ENCODE data around the gene TESK2.
"Not testable (repeated sequence)": the region's sequence is repeated elsewhere in the genome, so short reads cannot be mapped to it uniquely, and the experiment has no call there.

The TESK2 gene

DNA sequence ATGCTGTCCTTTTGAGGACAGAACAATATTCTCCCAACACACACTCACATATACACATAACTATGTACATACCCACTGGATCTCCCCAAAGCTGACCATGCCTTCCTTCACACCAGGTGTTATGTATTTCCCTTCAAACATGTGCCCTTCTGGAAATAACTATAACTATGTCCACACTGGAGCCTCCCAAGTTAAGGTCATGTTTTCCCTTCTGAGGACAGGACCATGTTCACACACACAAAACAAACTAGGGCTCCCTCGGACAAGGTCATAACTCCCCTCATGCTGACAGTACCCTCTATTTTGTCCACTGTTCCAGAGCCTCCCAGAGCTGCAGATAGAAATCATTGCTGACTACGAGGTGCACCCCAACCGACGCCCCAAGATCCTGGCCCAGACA lies 16.9 kb upstream of the TESK2 start:
- Histone ChIP-seq H3K27me3 (replicated peaks; ENCODE audit: control insufficient read depth, insufficient read depth, low read length) (no peaks in the 10 kb centered on the region), H3K9me3 (ENCODE audit: control insufficient read depth, low read length) (no peaks in the 10 kb centered on the region), H3K36me3 (ENCODE audit: control insufficient read depth, insufficient read depth, low read length, severe bottlenecking) (peaks cover 50% of the 10 kb centered on the region), H3K9ac (ENCODE audit: low read length) (peak overlapping the region; percentile 13), H3K4me3 (ENCODE audit: low read length) (no peak overlapping the region), H3K4me1 (ENCODE audit: control insufficient read depth, insufficient read depth, low read length) (no peaks in the 10 kb centered on the region)
- DNase-seq (ENCODE audit: low read depth): no peak

DNA sequence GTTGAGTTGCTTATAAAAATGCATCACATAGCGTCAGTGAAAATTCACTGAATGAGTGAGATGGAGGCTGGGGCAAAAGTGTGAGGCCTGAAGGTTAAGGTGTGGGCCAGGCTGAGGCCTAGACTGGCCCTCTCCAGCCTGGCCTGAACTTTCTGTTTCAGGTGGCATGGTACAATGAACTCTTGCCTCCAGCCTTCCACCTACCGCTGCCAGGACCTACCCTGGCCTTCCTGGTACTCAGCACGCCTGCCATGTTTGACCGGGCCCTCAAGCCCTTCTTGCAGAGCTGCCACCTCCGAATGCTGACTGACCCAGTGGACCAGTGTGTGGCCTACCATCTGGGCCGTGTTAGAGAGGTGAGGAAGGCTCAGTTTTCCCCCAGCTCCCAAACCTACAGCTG lies 16.2 kb upstream of the TESK2 start:
- Histone ChIP-seq H3K4me3 (ENCODE audit: low read length) (no peak overlapping the region), H3K36me3 (ENCODE audit: control insufficient read depth, insufficient read depth, low read length, severe bottlenecking) (peaks cover 43% of the 10 kb centered on the region)
- no peak for DNase-seq (ENCODE audit: low read depth)

DNA sequence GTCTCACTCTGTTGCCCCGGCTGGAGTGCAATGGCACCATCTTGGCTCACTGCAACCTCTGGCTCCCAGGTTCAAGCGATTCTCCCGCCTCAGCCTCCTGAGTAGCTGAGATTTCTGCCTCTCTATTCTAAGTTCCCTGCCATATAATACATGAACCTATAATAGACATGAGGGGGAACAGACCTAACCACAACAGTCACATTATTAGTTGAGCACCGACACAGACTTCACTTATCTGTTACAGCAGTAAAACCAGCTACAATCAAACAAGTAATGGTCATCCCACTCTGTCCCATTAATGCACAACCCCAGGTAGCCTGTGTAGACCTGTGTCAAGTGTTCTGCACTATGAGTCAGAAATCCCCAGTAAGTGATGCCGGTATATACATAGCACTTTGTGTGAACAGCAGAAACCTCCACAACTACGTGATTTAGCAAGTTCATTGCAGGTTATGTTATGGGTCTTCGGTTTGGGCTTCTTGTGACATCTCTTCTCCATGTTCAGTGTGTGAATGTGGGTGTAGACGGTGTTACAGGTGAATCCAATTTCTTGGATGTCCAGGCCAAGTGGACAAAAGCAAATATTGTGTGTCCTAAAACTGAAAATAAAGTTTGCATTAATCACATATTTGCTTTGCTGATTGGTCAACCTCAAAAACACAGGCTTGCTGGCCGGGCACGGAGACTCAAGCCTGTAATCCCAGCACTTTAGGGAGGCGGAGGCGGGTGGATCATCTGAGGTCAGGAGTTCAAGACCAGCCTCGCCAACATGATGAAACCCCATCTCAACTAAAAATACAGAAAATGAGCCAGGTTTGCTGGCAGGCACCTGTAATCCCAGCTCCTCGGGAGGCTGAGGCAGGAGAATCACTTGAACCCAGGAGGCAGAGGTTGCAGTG lies 12.7 kb upstream of the TESK2 start:
- DNase-seq (ENCODE audit: low read depth): no peak
- Histone ChIP-seq H3K9ac (ENCODE audit: low read length) (no peak overlapping the region), H3K4me3 (ENCODE audit: low read length) (no peak overlapping the region), H3K27me3 (replicated peaks; ENCODE audit: control insufficient read depth, insufficient read depth, low read length) (no peaks in the 10 kb centered on the region), H3K36me3 (ENCODE audit: control insufficient read depth, insufficient read depth, low read length, severe bottlenecking) (peaks cover 10% of the 10 kb centered on the region), H3K4me1 (ENCODE audit: control insufficient read depth, insufficient read depth, low read length) (peaks cover 10% of the 10 kb centered on the region), H3K9me3 (ENCODE audit: control insufficient read depth, low read length) (no peaks in the 10 kb centered on the region)

More for the DNA sequence above, 16.2 kb upstream of the TESK2 start:
- H3K9ac ChIP-seq (ENCODE audit: low read length): no peak overlapping the region
- no peaks in the 10 kb centered on the region for H3K9me3 ChIP-seq (ENCODE audit: control insufficient read depth, low read length)
- H3K27me3 ChIP-seq (replicated peaks; ENCODE audit: control insufficient read depth, insufficient read depth, low read length): no peaks in the 10 kb centered on the region
- no peaks in the 10 kb centered on the region for H3K4me1 ChIP-seq (ENCODE audit: control insufficient read depth, insufficient read depth, low read length)

DNA sequence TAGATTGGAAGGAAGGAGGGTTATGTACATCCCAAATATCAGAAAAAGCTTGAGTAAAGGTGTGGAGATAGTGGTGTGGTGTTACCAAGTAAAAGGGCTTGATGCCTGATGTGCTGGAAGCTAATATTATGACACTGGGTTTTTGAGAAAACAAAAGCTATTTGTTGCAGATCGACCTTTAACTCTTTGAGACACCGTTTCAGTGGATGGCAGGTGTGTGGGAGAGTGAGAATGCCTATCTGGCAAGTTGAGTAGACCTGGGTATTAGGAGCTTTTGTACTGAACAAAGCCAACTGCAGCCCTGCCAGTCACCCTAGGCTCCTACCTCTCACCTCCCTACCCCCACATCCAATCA lies 10.5 kb upstream of the TESK2 start:
- H3K27me3 ChIP-seq (replicated peaks; ENCODE audit: control insufficient read depth, insufficient read depth, low read length): no peaks in the 10 kb centered on the region
- DNase-seq (ENCODE audit: low read depth): no peak
- no peak overlapping the region for H3K4me3 ChIP-seq (ENCODE audit: low read length)
- no peaks in the 10 kb centered on the region for H3K9me3 ChIP-seq (ENCODE audit: control insufficient read depth, low read length)
- H3K9ac ChIP-seq (ENCODE audit: low read length): no peak overlapping the region
- H3K36me3 ChIP-seq (ENCODE audit: control insufficient read depth, insufficient read depth, low read length, severe bottlenecking): no peaks in the 10 kb centered on the region
- H3K4me1 ChIP-seq (ENCODE audit: control insufficient read depth, insufficient read depth, low read length): peaks cover 10% of the 10 kb centered on the region

DNA sequence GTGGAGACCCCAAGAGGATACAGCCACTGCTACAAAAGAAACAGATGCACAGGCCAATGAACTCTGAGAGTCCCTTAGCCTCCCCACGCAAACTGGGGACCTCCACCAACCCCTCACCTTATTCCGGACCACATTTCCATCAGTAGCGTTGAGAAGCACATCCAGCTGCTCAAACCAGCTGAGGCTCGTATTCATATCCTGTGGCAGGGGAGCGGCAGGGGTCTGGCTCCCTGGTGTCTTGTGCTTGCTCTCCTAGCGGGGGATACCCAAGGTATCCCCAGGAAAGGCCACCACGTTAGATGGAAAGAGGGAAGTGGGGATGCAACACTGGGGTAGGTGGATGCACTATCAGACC lies 8.4 kb upstream of the TESK2 start:
- H3K4me1 ChIP-seq (ENCODE audit: control insufficient read depth, insufficient read depth, low read length): peaks cover 10% of the 10 kb centered on the region
- H3K36me3 ChIP-seq (ENCODE audit: control insufficient read depth, insufficient read depth, low read length, severe bottlenecking): no peaks in the 10 kb centered on the region
- peak overlapping the region; percentile 89 for H3K4me3 ChIP-seq (ENCODE audit: low read length)
- no peaks in the 10 kb centered on the region for H3K9me3 ChIP-seq (ENCODE audit: control insufficient read depth, low read length)
- DNase-seq (ENCODE audit: low read depth): peak; percentile 32
- no peaks in the 10 kb centered on the region for H3K27me3 ChIP-seq (replicated peaks; ENCODE audit: control insufficient read depth, insufficient read depth, low read length)
- H3K9ac ChIP-seq (ENCODE audit: low read length): peak overlapping the region; percentile 80

DNA sequence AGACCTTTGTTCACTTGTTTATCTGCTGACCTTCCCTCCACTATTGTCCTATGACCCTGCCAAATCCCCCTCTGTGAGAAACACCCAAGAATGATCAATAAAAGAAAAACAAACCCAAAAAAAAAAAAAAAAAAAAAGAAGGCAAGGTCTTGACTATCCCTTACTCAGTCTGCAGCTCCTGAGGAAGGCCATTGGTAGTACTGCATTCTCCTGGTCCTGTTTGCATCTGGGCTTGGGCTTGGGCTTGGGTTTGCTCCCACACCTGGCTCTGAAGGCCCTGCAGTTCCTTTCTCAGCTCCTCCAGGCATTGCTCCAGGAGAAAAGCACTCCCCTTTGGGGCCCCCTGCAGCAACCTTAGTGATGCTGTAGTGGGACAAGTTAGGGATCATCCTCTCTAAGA lies 7.3 kb upstream of the TESK2 start:
- no peak for DNase-seq (ENCODE audit: low read depth)
- Histone ChIP-seq H3K9ac (ENCODE audit: low read length) (no peak overlapping the region), H3K9me3 (ENCODE audit: control insufficient read depth, low read length) (no peaks in the 10 kb centered on the region), H3K27me3 (replicated peaks; ENCODE audit: control insufficient read depth, insufficient read depth, low read length) (no peaks in the 10 kb centered on the region), H3K4me1 (ENCODE audit: control insufficient read depth, insufficient read depth, low read length) (peaks cover 10% of the 10 kb centered on the region), H3K4me3 (ENCODE audit: low read length) (no peak overlapping the region), H3K36me3 (ENCODE audit: control insufficient read depth, insufficient read depth, low read length, severe bottlenecking) (no peaks in the 10 kb centered on the region)

DNA sequence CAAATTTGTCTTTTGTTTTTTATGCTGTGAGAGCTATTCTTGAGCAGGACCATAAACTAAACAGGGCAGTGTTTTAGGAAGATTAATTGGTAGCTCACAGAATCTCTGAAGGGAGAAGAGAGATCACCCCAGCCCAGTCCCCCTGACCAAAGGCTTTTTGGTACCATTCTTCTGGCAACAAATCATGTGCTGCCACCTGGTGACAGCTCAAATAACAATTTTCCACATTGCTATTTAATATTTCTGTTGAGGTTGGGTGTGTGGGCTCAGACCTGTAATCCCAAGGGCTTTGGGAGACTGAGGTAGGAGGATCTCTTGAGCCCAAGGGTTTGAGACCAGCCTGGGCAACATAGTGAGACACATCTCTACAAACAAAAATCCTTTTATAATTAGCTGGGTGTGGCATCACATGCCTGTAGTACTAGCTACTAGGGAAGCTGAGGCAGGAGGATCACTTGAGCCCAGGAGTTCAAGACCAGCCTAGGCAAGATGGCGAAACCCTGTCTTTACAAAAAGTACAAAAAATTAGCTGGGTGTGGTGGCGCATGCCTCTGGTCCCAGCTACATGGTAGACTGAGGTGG lies 2.2 kb upstream of the TESK2 start:
- Histone ChIP-seq H3K36me3 (ENCODE audit: control insufficient read depth, insufficient read depth, low read length, severe bottlenecking) (no peaks in the 10 kb centered on the region), H3K9me3 (ENCODE audit: control insufficient read depth, low read length) (no peaks in the 10 kb centered on the region), H3K27me3 (replicated peaks; ENCODE audit: control insufficient read depth, insufficient read depth, low read length) (no peaks in the 10 kb centered on the region), H3K4me3 (ENCODE audit: low read length) (no peak overlapping the region), H3K4me1 (ENCODE audit: control insufficient read depth, insufficient read depth, low read length) (peaks cover 8% of the 10 kb centered on the region), H3K9ac (ENCODE audit: low read length) (no peak overlapping the region)
- peak; percentile 84 for DNase-seq (ENCODE audit: low read depth)

DNA sequence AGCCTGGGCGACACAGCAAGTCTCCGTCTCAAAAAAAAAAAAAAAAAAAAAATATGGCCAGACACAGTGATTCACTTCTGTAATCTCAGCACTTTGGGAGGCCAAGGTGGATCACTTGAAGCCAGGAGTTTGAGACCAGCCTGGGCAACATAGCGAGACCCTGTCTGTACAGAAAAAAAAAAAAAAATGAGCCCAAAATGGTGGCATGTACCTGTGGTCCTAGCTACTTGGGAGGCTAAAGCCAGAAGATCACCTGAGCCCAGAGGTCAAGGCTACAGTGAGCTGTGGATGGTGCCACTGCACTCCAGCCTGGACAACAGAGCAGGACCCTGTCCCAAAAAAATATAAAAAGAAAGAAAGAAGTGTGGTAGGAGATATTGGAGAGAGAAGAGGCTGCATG lies 1.7 kb upstream of the TESK2 start:
- DNase-seq (ENCODE audit: low read depth): no peak
- Histone ChIP-seq H3K36me3 (ENCODE audit: control insufficient read depth, insufficient read depth, low read length, severe bottlenecking) (no peaks in the 10 kb centered on the region), H3K27me3 (replicated peaks; ENCODE audit: control insufficient read depth, insufficient read depth, low read length) (no peaks in the 10 kb centered on the region), H3K4me3 (ENCODE audit: low read length) (no peak overlapping the region), H3K9me3 (ENCODE audit: control insufficient read depth, low read length) (no peaks in the 10 kb centered on the region), H3K9ac (ENCODE audit: low read length) (no peak overlapping the region), H3K4me1 (ENCODE audit: control insufficient read depth, insufficient read depth, low read length) (peaks cover 8% of the 10 kb centered on the region)

DNA sequence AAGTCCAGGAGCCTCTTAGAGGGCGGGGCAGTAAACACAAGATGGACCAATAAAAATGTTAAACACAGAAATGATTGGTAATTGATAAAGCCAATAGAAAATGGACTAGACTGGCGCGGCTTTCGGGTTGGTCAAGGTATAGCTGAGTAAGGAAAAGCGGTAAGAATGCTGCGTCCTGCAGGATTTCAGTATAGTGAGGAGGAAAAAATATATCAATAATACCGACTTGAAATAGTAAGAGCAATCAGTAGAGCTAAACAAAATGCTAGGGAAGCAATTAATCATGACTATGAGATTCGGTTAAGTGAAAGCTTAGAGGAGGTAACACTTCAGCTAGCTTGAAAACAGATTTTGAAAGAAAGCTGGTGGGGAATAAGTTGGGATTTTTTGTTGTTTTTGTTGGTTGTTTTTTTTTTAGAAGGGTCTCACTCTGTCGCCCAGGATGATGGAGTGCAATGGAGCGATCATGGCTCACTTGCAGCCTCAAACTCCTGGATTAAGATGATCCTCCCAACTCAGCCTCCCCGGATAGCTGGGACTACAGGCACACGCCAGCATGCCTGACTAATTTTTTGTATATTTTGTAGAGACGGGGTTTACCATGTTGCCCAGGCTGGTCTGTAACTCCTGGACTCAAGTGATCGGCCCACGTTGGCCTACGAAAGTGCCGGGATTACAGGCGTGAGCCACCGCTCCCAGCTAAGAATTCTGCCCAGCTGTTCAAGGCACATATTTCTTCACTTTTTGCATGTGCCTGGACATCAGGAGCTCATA lies 711 bp upstream of the TESK2 start:
- peak overlapping the region; percentile 61 for H3K9ac ChIP-seq (ENCODE audit: low read length)
- H3K4me3 ChIP-seq (ENCODE audit: low read length): peak overlapping the region; percentile 94
- DNase-seq (ENCODE audit: low read depth): no peak
- H3K9me3 ChIP-seq (ENCODE audit: control insufficient read depth, low read length): no peaks in the 10 kb centered on the region
- peaks cover 8% of the 10 kb centered on the region for H3K4me1 ChIP-seq (ENCODE audit: control insufficient read depth, insufficient read depth, low read length)
- no peaks in the 10 kb centered on the region for H3K36me3 ChIP-seq (ENCODE audit: control insufficient read depth, insufficient read depth, low read length, severe bottlenecking)
- no peaks in the 10 kb centered on the region for H3K27me3 ChIP-seq (replicated peaks; ENCODE audit: control insufficient read depth, insufficient read depth, low read length)

DNA sequence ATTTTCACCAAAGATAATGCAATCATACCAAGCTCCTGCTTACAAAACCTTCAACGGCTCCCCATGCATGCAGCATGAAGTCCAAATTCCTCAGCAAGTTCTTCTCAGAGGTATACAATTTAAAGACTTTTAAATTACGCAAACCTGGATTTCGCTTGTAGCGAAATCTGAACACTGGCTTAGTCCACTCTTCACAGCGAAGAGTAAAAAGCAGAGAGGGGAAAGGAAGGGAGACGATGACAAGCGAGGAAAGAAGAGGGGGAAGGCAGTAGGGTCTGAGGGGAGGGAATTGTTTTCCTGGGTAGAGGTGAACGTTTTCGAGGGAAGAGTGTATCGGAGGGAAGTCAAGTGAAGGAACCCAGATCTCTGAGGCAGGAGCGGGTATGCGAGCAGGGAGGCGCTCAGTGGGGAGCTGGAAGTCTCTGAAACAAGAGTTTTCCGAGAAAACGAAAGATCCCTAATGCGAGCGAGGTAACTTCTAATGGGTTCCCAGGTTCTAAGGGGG lies 790 bp downstream of the TESK2 start:
- peaks cover 8% of the 10 kb centered on the region for H3K4me1 ChIP-seq (ENCODE audit: control insufficient read depth, insufficient read depth, low read length)
- peak overlapping the region; percentile 94 for H3K4me3 ChIP-seq (ENCODE audit: low read length)
- no peaks in the 10 kb centered on the region for H3K36me3 ChIP-seq (ENCODE audit: control insufficient read depth, insufficient read depth, low read length, severe bottlenecking)
- no peaks in the 10 kb centered on the region for H3K27me3 ChIP-seq (replicated peaks; ENCODE audit: control insufficient read depth, insufficient read depth, low read length)
- H3K9ac ChIP-seq (ENCODE audit: low read length): peak overlapping the region; percentile 85
- peak; percentile 62 for DNase-seq (ENCODE audit: low read depth)
- no peaks in the 10 kb centered on the region for H3K9me3 ChIP-seq (ENCODE audit: control insufficient read depth, low read length)

DNA sequence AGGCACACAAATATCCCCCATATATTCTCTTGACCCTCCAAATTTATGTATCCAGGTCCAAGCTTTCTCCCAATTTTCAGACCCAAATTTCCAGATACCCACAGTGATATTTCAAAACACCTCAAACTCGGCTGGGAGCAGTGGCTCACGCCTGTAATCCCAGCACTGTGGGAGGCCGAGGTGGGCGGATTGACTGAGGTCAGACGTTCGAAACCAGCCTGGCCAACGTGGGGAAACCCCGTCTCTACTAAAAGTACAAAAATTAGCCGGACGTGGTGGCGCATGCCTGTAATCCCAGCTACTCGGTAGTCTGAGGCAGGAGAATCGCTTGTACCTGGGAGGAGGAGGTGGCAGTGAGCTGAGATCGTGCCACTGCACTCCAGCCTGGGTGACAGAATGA lies 1.6 kb downstream of the TESK2 start:
- DNase-seq (ENCODE audit: low read depth); H3K27me3 ChIP-seq (replicated peaks; ENCODE audit: control insufficient read depth, insufficient read depth, low read length); H3K4me1 ChIP-seq (ENCODE audit: control insufficient read depth, insufficient read depth, low read length); H3K4me3 ChIP-seq (ENCODE audit: low read length); H3K9me3 ChIP-seq (ENCODE audit: control insufficient read depth, low read length); H3K9ac ChIP-seq (ENCODE audit: low read length); H3K36me3 ChIP-seq (ENCODE audit: control insufficient read depth, insufficient read depth, low read length, severe bottlenecking): not testable (repeated sequence)
